Neuronal stem cell (in vitro differentiated cells): ENCODE results near the gene FH.

ENCODE experiments used
- DNase-seq: peaks from one replicate; pipeline ENCODE4 v3.0.0-alpha.2; 2013; ENCODE audit warnings: low spot score
- H2AFZ ChIP-seq: one replicate; pipeline ENCODE4 v1.6.1; 2013; ENCODE audit warnings: mild to moderate bottlenecking, low read length, inconsistent platforms
- H2AK5ac ChIP-seq: 2 replicates; pipeline ENCODE4 v1.6.1; 2013; ENCODE audit warnings: low read depth, mild to moderate bottlenecking, inconsistent platforms, low read length, moderate library complexity, mixed read lengths
- H2BK120ac ChIP-seq: 2 replicates; pipeline ENCODE4 v1.6.1; 2013; ENCODE audit warnings: low read depth, mild to moderate bottlenecking, inconsistent platforms, low read length, moderate library complexity, mixed read lengths
- H2BK12ac ChIP-seq: one replicate; pipeline ENCODE4 v1.6.1; 2013; ENCODE audit warnings: low read length, inconsistent platforms
- H2BK15ac ChIP-seq: 2 replicates; pipeline ENCODE4 v1.6.1; 2013; ENCODE audit warnings: mild to moderate bottlenecking, low read length, inconsistent platforms, mixed read lengths
- H2BK5ac ChIP-seq: one replicate; pipeline ENCODE4 v1.6.1; 2013; ENCODE audit warnings: inconsistent platforms, mild to moderate bottlenecking, low read length, moderate library complexity
- H3K14ac ChIP-seq: one replicate; pipeline ENCODE4 v1.6.1; 2013; ENCODE audit warnings: low read length, inconsistent platforms
- H3K18ac ChIP-seq: 2 replicates; pipeline ENCODE4 v1.6.1; 2013; ENCODE audit warnings: low read length, inconsistent platforms
- H3K23ac ChIP-seq: 2 replicates; pipeline ENCODE4 v1.6.1; 2013; ENCODE audit warnings: low read depth, mild to moderate bottlenecking, mixed read lengths, low read length, inconsistent platforms; ENCODE audit not compliant: poor library complexity
- H3K27ac ChIP-seq: replicated peaks from 3 replicates; pipeline ENCODE4 v1.5.1; 2013; ENCODE audit warnings: low read length, inconsistent platforms
- H3K27me3 ChIP-seq, 3 experiments: 2 replicates each; pipeline ENCODE4 v1.6.1; 2013; ENCODE audit warnings: low read length in 3 of 3, mild to moderate bottlenecking in 2 of 3, inconsistent platforms in 1 of 3, low read depth in 1 of 3, mixed read lengths in 1 of 3, moderate library complexity in 1 of 3; ENCODE audit not compliant: control insufficient read depth in 3 of 3, insufficient read depth in 3 of 3
- H3K36me3 ChIP-seq, 2 donors: replicated peaks in 1 of 2; 2 replicates each; pipeline ENCODE4 v1.6.1; 2013; ENCODE audit warnings: low read length in 2 of 2; ENCODE audit not compliant: control insufficient read depth in 2 of 2, insufficient read depth in 2 of 2
- H3K4ac ChIP-seq: 2 replicates; pipeline ENCODE4 v1.6.1; 2013; ENCODE audit warnings: inconsistent platforms, mild to moderate bottlenecking, low read length, moderate library complexity
- H3K4me1 ChIP-seq, 2 donors: 1 replicate in 1 of 2; 2 replicates in 1 of 2; pipeline ENCODE4 v1.6.1; 2013; ENCODE audit warnings: low read length in 2 of 2, low read depth in 1 of 2; ENCODE audit not compliant: control insufficient read depth in 2 of 2, insufficient read depth in 1 of 2
- H3K4me2 ChIP-seq: one replicate; pipeline ENCODE4 v1.6.1; 2013; ENCODE audit warnings: mild to moderate bottlenecking, low read length, inconsistent platforms; ENCODE audit not compliant: insufficient read depth, poor library complexity, severe bottlenecking
- H3K4me3 ChIP-seq, 2 donors: 2 replicates each; pipeline ENCODE4 v1.5.1; 2013; ENCODE audit warnings: low read length in 2 of 2, mild to moderate bottlenecking in 2 of 2, inconsistent platforms in 1 of 2, moderate library complexity in 1 of 2
- H3K79me1 ChIP-seq: one replicate; pipeline ENCODE4 v1.6.1; 2013; ENCODE audit warnings: low read depth, mild to moderate bottlenecking, inconsistent platforms, low read length, moderate library complexity
- H3K9ac ChIP-seq: one replicate; pipeline ENCODE4 v1.6.1; 2013; ENCODE audit warnings: mild to moderate bottlenecking, low read depth, low read length, inconsistent platforms; ENCODE audit not compliant: poor library complexity
- H3K9me3 ChIP-seq, 2 donors: replicated peaks in 1 of 2; 2 replicates each; pipeline versions ENCODE3 to v1.6.1; 2013; ENCODE audit warnings: low read length in 2 of 2, mild to moderate bottlenecking in 2 of 2, inconsistent platforms in 1 of 2, low read depth in 1 of 2, mixed read lengths in 1 of 2, moderate library complexity in 1 of 2; ENCODE audit not compliant: control insufficient read depth in 2 of 2, insufficient read depth in 1 of 2
- H4K8ac ChIP-seq: one replicate; pipeline ENCODE4 v1.6.1; 2013; ENCODE audit warnings: low read depth, mild to moderate bottlenecking, inconsistent platforms, low read length, moderate library complexity
- H4K91ac ChIP-seq: one replicate; pipeline ENCODE4 v1.6.1; 2013; ENCODE audit warnings: low read length, low read depth, mild to moderate bottlenecking, inconsistent platforms; ENCODE audit not compliant: poor library complexity
- WGBS, 2 donors: extraction: QIAGEN DNeasy Blood & Tissue Kit; methylation state at CpG; one replicate each; pipeline ENCODE4 v1.1.7; 2013; ENCODE audit warnings: missing lambda C conversion rate in 2 of 2, mixed read lengths in 1 of 2; ENCODE audit not compliant: insufficient read length in 2 of 2, insufficient replicate concordance in 1 of 2; ENCODE audit errors: extremely low coverage in 2 of 2; 5-methylcytosine and 5-hydroxymethylcytosine counted together

Gene FH

DNA sequence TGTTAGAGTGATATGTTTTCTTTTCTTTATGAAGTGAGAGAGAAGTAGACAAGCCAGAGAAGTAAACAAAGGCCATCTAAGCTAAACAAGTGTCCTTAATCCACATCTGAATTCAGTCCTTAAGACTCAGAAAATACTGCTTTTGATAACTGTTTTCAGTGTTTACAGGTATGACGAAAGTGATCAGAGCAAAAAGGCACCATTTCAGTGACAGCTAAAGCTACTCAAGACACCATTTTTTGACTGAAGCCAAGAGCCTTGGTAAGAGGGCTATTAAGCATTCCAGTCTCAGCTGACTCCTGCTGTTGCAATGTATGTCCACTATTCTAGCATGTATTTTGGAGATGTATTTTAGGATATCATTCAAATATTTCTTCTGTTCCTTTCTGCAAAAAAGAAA lies 16.7 kb upstream of the FH start:
- Histone ChIP-seq H4K91ac (no peak overlapping the region), H3K18ac (no peak overlapping the region), H3K4me3 (no peak overlapping the region), H3K9me3 (no peaks in the 10 kb centered on the region), H3K79me1 (no peaks in the 10 kb centered on the region), H3K4me1 (no peaks in the 10 kb centered on the region), H2BK120ac (no peak overlapping the region), H3K9ac (no peak overlapping the region), H2BK5ac (no peak overlapping the region), H4K8ac (no peak overlapping the region), H3K4ac (no peak overlapping the region), H3K23ac (no peak overlapping the region), H3K36me3 (no peaks in the 10 kb centered on the region), H3K27ac (no peak overlapping the region), H3K14ac (no peak overlapping the region), H2AK5ac (no peak overlapping the region), H3K4me2 (no peak overlapping the region), H3K27me3 (peaks cover 0 to 23% (median 0%) of the 10 kb centered on the region in 3 experiments), H2BK12ac (no peak overlapping the region), H2BK15ac (no peak overlapping the region), H2AFZ (no peak overlapping the region)
- no peak for DNase-seq
- no CpG with 5 or more reads among the region's 1 CpG for WGBS, 2 donors

DNA sequence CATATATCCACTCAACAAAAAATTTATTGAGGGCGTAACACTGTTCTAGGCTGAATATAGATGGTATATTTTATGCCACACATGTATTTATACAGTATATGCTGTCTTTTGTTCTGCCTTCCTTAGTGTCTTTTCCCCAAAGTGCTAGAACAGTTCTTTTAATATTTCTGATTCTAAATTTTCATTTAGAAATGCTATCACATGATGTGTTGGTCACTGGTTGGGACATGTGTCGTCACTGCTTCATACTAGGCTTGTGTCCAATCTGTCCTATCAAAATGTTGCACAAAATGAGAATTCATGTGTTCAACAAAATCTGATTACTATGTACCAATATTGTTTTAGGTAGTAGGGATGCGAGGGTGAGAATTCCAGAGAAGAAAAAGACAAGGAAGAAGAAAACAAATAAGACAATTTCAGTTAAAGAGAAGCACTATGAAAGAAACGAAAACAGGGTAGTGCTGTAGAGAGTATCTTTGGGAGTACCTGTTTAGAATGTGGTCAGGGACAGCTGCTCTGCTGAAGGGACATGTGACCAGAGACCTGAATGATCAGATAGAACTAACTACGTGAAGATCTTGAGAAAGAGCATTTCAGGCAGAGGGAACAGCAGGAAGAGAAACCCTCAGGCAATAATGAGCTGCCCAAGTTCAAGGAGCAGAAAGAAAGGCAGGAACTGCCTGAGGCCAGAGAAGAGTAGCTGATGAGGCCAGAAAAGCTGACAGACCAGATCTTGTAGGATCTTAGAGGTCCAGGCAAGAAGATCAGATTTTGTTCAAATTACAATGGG lies 14.0 kb upstream of the FH start:
- no peak overlapping the region for H3K27ac ChIP-seq
- no peak overlapping the region for H4K8ac ChIP-seq
- no peak overlapping the region for H3K9ac ChIP-seq
- WGBS, 2 donors = no CpG with 5 or more reads among the region's 5 CpGs
- peaks cover 0 to 23% (median 0%) of the 10 kb centered on the region in 3 experiments for H3K27me3 ChIP-seq
- H2BK12ac ChIP-seq = no peak overlapping the region
- no peak overlapping the region for H2AFZ ChIP-seq
- no peak overlapping the region for H3K4me3 ChIP-seq
- no peak overlapping the region for H3K23ac ChIP-seq
- no peak for DNase-seq
- H4K91ac ChIP-seq = no peak overlapping the region
- no peak overlapping the region for H2AK5ac ChIP-seq
- no peak overlapping the region for H3K4ac ChIP-seq
- H3K14ac ChIP-seq = no peak overlapping the region
- H3K18ac ChIP-seq = no peak overlapping the region
- no peaks in the 10 kb centered on the region for H3K4me1 ChIP-seq
- H3K79me1 ChIP-seq = no peaks in the 10 kb centered on the region
- no peak overlapping the region for H2BK120ac ChIP-seq
- no peak overlapping the region for H2BK15ac ChIP-seq
- no peak overlapping the region for H3K4me2 ChIP-seq
- H3K36me3 ChIP-seq = no peaks in the 10 kb centered on the region
- no peak overlapping the region for H2BK5ac ChIP-seq
- no peaks in the 10 kb centered on the region for H3K9me3 ChIP-seq

DNA sequence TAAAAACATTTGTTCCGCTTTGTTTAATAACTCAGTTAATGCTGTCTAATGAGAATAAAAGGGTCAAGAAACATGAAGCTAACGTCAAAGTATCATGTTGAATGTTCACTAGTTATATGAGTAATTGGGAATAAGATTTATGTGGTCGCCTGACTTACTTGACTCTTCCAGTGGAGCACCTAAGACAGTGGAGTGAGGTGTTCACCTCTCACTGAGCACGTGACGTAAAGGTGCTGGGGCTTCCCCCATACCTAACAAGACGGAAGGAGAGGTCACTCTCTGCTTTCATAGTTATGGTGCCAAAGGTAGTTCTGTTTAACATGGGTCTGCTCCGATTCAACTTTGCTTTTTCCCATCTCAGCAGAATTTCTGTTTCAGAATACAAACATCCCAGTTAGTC lies 13.3 kb upstream of the FH start:
- no peak overlapping the region for H3K14ac ChIP-seq
- H2BK5ac ChIP-seq = no peak overlapping the region
- H3K79me1 ChIP-seq = no peaks in the 10 kb centered on the region
- H2BK120ac ChIP-seq = no peak overlapping the region
- H2AK5ac ChIP-seq = no peak overlapping the region
- H3K27me3 ChIP-seq = peaks cover 0 to 21% (median 0%) of the 10 kb centered on the region in 3 experiments
- H3K9me3 ChIP-seq = no peaks in the 10 kb centered on the region
- no CpG with 5 or more reads among the region's 7 CpGs for WGBS, 2 donors
- H3K4me1 ChIP-seq = no peaks in the 10 kb centered on the region
- H3K23ac ChIP-seq = no peak overlapping the region
- H4K8ac ChIP-seq = no peak overlapping the region
- H2BK15ac ChIP-seq = no peak overlapping the region
- no peak overlapping the region for H3K4me2 ChIP-seq
- H4K91ac ChIP-seq = no peak overlapping the region
- H2BK12ac ChIP-seq = no peak overlapping the region
- H3K27ac ChIP-seq = no peak overlapping the region
- no peak overlapping the region for H3K18ac ChIP-seq
- H3K4me3 ChIP-seq = no peak overlapping the region
- H3K4ac ChIP-seq = no peak overlapping the region
- no peaks in the 10 kb centered on the region for H3K36me3 ChIP-seq
- no peak overlapping the region for H2AFZ ChIP-seq
- no peak overlapping the region for H3K9ac ChIP-seq
- no peak for DNase-seq

DNA sequence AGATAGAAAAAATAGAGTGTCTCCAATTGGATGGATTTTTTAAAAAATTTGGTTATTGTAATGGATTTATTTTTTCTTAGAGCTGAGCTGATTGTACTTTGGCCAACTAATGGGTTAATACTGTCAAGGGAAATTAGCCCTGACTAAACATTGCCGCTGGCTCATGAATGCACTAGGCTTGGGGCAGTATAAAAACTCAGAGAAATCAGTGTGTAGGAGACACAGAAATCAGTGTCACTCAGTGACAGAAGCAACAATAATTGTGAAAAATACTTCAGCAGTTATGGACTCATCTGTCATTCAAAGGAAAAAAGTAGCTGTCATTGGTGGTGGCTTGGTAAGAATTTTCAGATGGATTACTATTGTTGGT lies 12.6 kb upstream of the FH start, which contains the start of gene KMO:
KMO (plus strand) TSS at position 217 of the 370 bp plus-strand sequence; CDS start at position 284, 67 bp downstream.
- no peak within 1 kb of the TSS for H3K4ac ChIP-seq
- no peak within 1 kb of the TSS for H3K4me2 ChIP-seq
- no peaks in the 10 kb centered on the region for H3K4me1 ChIP-seq
- H3K9ac ChIP-seq = no peak within 1 kb of the TSS
- no peak within 1 kb of the TSS for H4K8ac ChIP-seq
- H3K14ac ChIP-seq = no peak within 1 kb of the TSS
- H3K36me3 ChIP-seq = no peaks in the 10 kb centered on the region
- no peak within 1 kb of the TSS for H3K23ac ChIP-seq
- no peak for DNase-seq
- no peak within 1 kb of the TSS for H2AK5ac ChIP-seq
- no peak within 1 kb of the TSS for H2BK120ac ChIP-seq
- no CpG with 5 or more reads among the region's 1 CpG for WGBS, 2 donors
- H2BK5ac ChIP-seq = no peak within 1 kb of the TSS
- no peaks in the 10 kb centered on the region for H3K9me3 ChIP-seq
- H2BK15ac ChIP-seq = no peak within 1 kb of the TSS
- no peaks in the 10 kb centered on the region for H3K79me1 ChIP-seq
- H3K18ac ChIP-seq = no peak within 1 kb of the TSS
- H3K27ac ChIP-seq = no peak within 1 kb of the TSS
- H4K91ac ChIP-seq = no peak within 1 kb of the TSS
- peaks cover 0 to 18% (median 0%) of the 10 kb centered on the region in 3 experiments for H3K27me3 ChIP-seq
- H2BK12ac ChIP-seq = no peak within 1 kb of the TSS
- peak within 1 kb of the TSS; percentile 71 for H2AFZ ChIP-seq
- H3K4me3 ChIP-seq = peak within 1 kb of the TSS in 1 of 2 donors; percentile 7
